OCI-LY1 (cell line): Measurements from ENCODE around the gene LPCAT3.

Experiments used
- H2AFZ ChIP-seq: fragments of 200-600 bp; sonication (generic), shearing (Covaris generic); 2 replicates; pipeline ENCODE4 v1.6.0; 2014; ENCODE audit warnings: antibody characterized with exemption, mild to moderate bottlenecking, low read length
- H3F3A ChIP-seq: fragments of 200-600 bp; sonication (generic), shearing (Covaris generic); 2 replicates; pipeline ENCODE4 v1.6.0; 2014; ENCODE audit warnings: mild to moderate bottlenecking, antibody characterized with exemption, low read length, moderate library complexity; ENCODE audit not compliant: insufficient read depth
- H3K27ac ChIP-seq: fragments of 200-600 bp; sonication (generic); 2 replicates; pipeline ENCODE4 v1.5.1; 2014; ENCODE audit warnings: low read length, mixed run types, mild to moderate bottlenecking, low read depth; ENCODE audit not compliant: poor library complexity, severe bottlenecking
- H3K27me3 ChIP-seq: fragments of 200-600 bp; sonication (generic); 2 replicates; pipeline ENCODE4 v1.6.0; 2014; ENCODE audit warnings: antibody characterized with exemption, mild to moderate bottlenecking, low read length, moderate library complexity; ENCODE audit not compliant: insufficient read depth
- H3K36me3 ChIP-seq: fragments of 200-600 bp; sonication (generic); 2 replicates; pipeline ENCODE4 v1.6.1; 2014; ENCODE audit warnings: mild to moderate bottlenecking, antibody characterized with exemption, low read length, moderate library complexity, mixed read lengths; ENCODE audit not compliant: insufficient read depth
- H3K4me1 ChIP-seq: fragments of 200-600 bp; sonication (generic); 2 replicates; pipeline ENCODE4 v1.5.1; 2014; ENCODE audit warnings: mild to moderate bottlenecking, low read length, moderate library complexity; ENCODE audit not compliant: insufficient read depth, severe bottlenecking
- H3K4me2 ChIP-seq: fragments of 200-600 bp; sonication (generic), shearing (Covaris generic); 2 replicates; pipeline ENCODE4 v1.6.1; 2014; ENCODE audit warnings: low read length
- H3K4me3 ChIP-seq: fragments of 200-600 bp; sonication (generic); 2 replicates; pipeline ENCODE4 v1.5.1; 2014; ENCODE audit warnings: low read length, low read depth, mild to moderate bottlenecking, mixed read lengths; ENCODE audit not compliant: poor library complexity, severe bottlenecking
- H3K79me2 ChIP-seq: fragments of 200-600 bp; shearing (Covaris generic); 2 replicates; pipeline ENCODE4 v1.6.1; 2016; ENCODE audit warnings: mixed run types, low read length, mixed read lengths; ENCODE audit not compliant: insufficient read depth
- H3K9ac ChIP-seq: fragments of 200-600 bp; sonication (generic), shearing (Covaris generic); 2 replicates; pipeline ENCODE4 v1.6.1; 2014; ENCODE audit warnings: mild to moderate bottlenecking, low read length, mixed read lengths
- H3K9me2 ChIP-seq: fragments of 200-600 bp; sonication (generic), shearing (Covaris generic); 2 replicates; pipeline ENCODE4 v1.6.1; 2014; ENCODE audit warnings: low read depth, mild to moderate bottlenecking, low read length, mixed read lengths
- H3K9me3 ChIP-seq: fragments of 200-600 bp; shearing (Covaris generic); 2 replicates; pipeline ENCODE4 v1.6.1; 2014; ENCODE audit warnings: low read length, mixed read lengths
- H4K20me1 ChIP-seq: fragments of 200-600 bp; sonication (generic), shearing (Covaris generic); 2 replicates; pipeline ENCODE4 v1.6.0; 2016; ENCODE audit warnings: mild to moderate bottlenecking, low read length; ENCODE audit not compliant: insufficient read depth
- CTCF ChIP-seq: fragments of 200-600 bp; sonication (generic), shearing (Covaris generic); IDR thresholded peaks from 2 replicates; pipeline ENCODE4 v1.5.1; 2017; ENCODE audit warnings: mild to moderate bottlenecking, antibody characterized with exemption, low read length, moderate library complexity, mixed read lengths
- EZH2 ChIP-seq: fragments of 200-600 bp; sonication (generic), shearing (Covaris generic); IDR thresholded peaks from 2 replicates; pipeline ENCODE4 v1.8.0; 2017; ENCODE audit warnings: borderline replicate concordance, mixed run types, mild to moderate bottlenecking, antibody characterized with exemption, low read length, moderate library complexity, mixed read lengths

LPCAT3 gene

GRCh38 chr12:7004287-7004803 is 13.9 kb downstream of the LPCAT3 start:
- no peak overlapping the region for H3K27ac ChIP-seq
- no peak for TF ChIP-seq CTCF
- TF ChIP-seq EZH2 = no peak
- H3K9me3 ChIP-seq = no peaks in the 10 kb centered on the region
- H3K9ac ChIP-seq = no peak overlapping the region
- H3F3A ChIP-seq = no peaks in the 10 kb centered on the region
- H3K27me3 ChIP-seq = no peaks in the 10 kb centered on the region
- peaks cover 28% of the 10 kb centered on the region for H3K36me3 ChIP-seq
- H3K9me2 ChIP-seq = no peaks in the 10 kb centered on the region
- no peaks in the 10 kb centered on the region for H4K20me1 ChIP-seq
- H3K4me2 ChIP-seq = no peak overlapping the region
- no peak overlapping the region for H2AFZ ChIP-seq
- H3K4me1 ChIP-seq = no peaks in the 10 kb centered on the region
- H3K4me3 ChIP-seq = no peak overlapping the region
- H3K79me2 ChIP-seq = no peaks in the 10 kb centered on the region

GRCh38 chr12:7001921-7002591 is 16.2 kb downstream of the LPCAT3 start:
- Histone ChIP-seq H3K9me2 (no peaks in the 10 kb centered on the region), H3K36me3 (peaks cover 37% of the 10 kb centered on the region), H3K4me2 (no peak overlapping the region), H4K20me1 (no peaks in the 10 kb centered on the region), H3K4me1 (no peaks in the 10 kb centered on the region), H3K27me3 (no peaks in the 10 kb centered on the region), H3K27ac (no peak overlapping the region), H3K79me2 (no peaks in the 10 kb centered on the region), H2AFZ (no peak overlapping the region), H3K4me3 (no peak overlapping the region), H3F3A (no peaks in the 10 kb centered on the region), H3K9ac (no peak overlapping the region), H3K9me3 (no peaks in the 10 kb centered on the region)
- TF ChIP-seq EZH2 (no peak), CTCF (no peak)

DNA sequence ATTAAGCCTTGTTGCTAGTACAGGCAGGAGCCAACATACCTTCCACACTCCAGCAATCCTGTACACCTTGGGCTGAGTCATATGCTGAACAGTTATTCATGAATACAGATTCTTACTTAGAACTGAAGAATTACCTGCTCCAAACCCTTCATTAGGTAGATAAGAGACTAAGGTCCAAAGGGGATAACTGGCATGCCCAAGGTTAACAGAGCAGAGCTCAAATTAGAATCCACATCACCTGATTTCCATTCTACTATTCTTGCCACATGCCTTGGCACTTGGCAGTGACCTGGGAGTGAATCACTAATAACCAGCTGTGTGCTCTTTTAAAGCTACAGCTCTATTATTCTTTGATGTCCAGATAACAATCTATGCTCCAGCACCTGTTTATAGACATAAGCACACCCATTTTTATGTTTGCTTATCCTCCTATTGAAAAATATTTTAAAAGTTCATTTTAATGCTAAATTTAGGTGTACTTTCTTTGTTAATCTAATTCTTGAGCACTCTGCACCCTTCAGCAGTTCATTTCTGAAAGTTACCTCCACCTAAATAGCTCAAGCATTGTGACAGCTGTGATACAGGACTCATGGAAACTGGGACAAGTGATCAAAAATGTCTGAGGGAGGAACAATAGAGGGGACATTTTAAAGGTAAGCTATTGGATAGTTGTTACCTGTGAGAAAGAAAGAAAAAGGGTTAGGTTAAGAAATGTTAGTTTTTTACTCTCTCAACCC is 19.4 kb downstream of the LPCAT3 start:
- Histone ChIP-seq H3K4me2 (no peak overlapping the region), H3K79me2 (no peaks in the 10 kb centered on the region), H3K9me2 (no peaks in the 10 kb centered on the region), H3K9me3 (no peaks in the 10 kb centered on the region), H3K4me1 (no peaks in the 10 kb centered on the region), H3K36me3 (peaks cover 40% of the 10 kb centered on the region), H4K20me1 (no peaks in the 10 kb centered on the region), H3K9ac (no peak overlapping the region), H3K27me3 (no peaks in the 10 kb centered on the region), H3K4me3 (no peak overlapping the region), H3F3A (no peaks in the 10 kb centered on the region), H2AFZ (no peak overlapping the region), H3K27ac (no peak overlapping the region)
- TF ChIP-seq EZH2 (no peak), CTCF (no peak)
